Small intestine (tissue), 7 donors: ENCODE results near the gene FAM72D. TPM values are rescaled to one million over a fixed set of nuclear protein-coding genes. Genes with fewer than 3 reads are reported as not detected.
"Not testable (repeated sequence)": the region's sequence is repeated elsewhere in the genome, so short reads cannot be mapped to it uniquely, and the experiment has no call there.

ENCODE experiments used
- DNase-seq, 2 donors: peaks; one replicate each; pipeline versions ENCODE4 v3.0.0 to v3.0.0-alpha.2; 2013
- FAIRE-seq: peaks from 2 replicates; lab custom pipeline; 2012; peaks lifted over from hg19 to GRCh38; lab: Jason Lieb, UNC
- H3K27ac ChIP-seq, 3 donors: one replicate each; pipeline ENCODE4 v1.5.1; 2013; ENCODE audit warnings: low read length in 2 of 3, mild to moderate bottlenecking in 2 of 3, control low read depth in 1 of 3, inconsistent platforms in 1 of 3, low read depth in 1 of 3, moderate library complexity in 1 of 3
- H3K27me3 ChIP-seq, 3 donors: one replicate each; pipeline ENCODE4 v1.6.1; 2013; ENCODE audit warnings: low read length in 3 of 3, inconsistent platforms in 1 of 3; ENCODE audit not compliant: control insufficient read depth in 3 of 3, insufficient read depth in 3 of 3
- H3K36me3 ChIP-seq, 3 donors: one replicate each; pipeline ENCODE4 v1.6.1; 2013; ENCODE audit warnings: low read length in 3 of 3, inconsistent platforms in 1 of 3, low read depth in 1 of 3, mild to moderate bottlenecking in 1 of 3, moderate library complexity in 1 of 3; ENCODE audit not compliant: control insufficient read depth in 3 of 3, insufficient read depth in 2 of 3
- H3K4me1 ChIP-seq, 3 donors: one replicate each; pipeline ENCODE4 v1.6.1; 2013; ENCODE audit warnings: low read length in 2 of 3, inconsistent platforms in 1 of 3, low read depth in 1 of 3, mild to moderate bottlenecking in 1 of 3, moderate library complexity in 1 of 3; ENCODE audit not compliant: control insufficient read depth in 3 of 3, insufficient read depth in 2 of 3
- H3K4me3 ChIP-seq, 3 donors: one replicate each; pipeline ENCODE4 v1.5.1; 2013; ENCODE audit warnings: low read length in 3 of 3, control low read depth in 1 of 3, inconsistent platforms in 1 of 3, low read depth in 1 of 3, mild to moderate bottlenecking in 1 of 3, moderate library complexity in 1 of 3
- H3K9me3 ChIP-seq, 2 donors: one replicate each; pipeline ENCODE4 v1.6.1; 2013; ENCODE audit warnings: low read depth in 1 of 2, low read length in 1 of 2; ENCODE audit not compliant: control insufficient read depth in 2 of 2, insufficient read depth in 1 of 2
- WGBS, 3 donors: extraction: QIAGEN DNeasy Blood & Tissue Kit; methylation state at CpG; one replicate each; pipeline ENCODE4 v1.1.7; 2013; 5-methylcytosine and 5-hydroxymethylcytosine counted together
- polyA plus RNA-seq, 4 donors: library from polyadenylated mRNA; stranded (reverse) in 3 of 4; unstranded in 1 of 4; fragments of 200-250 nt in 3 of 4; fragments of 120-200 nt in 1 of 4; gene quantifications; one replicate each; pipeline versions ENCODE4 v1.2.1 to v1.2.3, GENCODE V29; 2013
- donor health status: healthy with polysubstance abuse.
- donor health status: control.
- donor health status: control.
- donor health status: Bipolar disorder and iron deficiency.
- donor health status: healthy.

Gene FAM72D
- polyA plus RNA-seq, 4 donors = 1.2 to 2.3 TPM; not detected in 2

DNA sequence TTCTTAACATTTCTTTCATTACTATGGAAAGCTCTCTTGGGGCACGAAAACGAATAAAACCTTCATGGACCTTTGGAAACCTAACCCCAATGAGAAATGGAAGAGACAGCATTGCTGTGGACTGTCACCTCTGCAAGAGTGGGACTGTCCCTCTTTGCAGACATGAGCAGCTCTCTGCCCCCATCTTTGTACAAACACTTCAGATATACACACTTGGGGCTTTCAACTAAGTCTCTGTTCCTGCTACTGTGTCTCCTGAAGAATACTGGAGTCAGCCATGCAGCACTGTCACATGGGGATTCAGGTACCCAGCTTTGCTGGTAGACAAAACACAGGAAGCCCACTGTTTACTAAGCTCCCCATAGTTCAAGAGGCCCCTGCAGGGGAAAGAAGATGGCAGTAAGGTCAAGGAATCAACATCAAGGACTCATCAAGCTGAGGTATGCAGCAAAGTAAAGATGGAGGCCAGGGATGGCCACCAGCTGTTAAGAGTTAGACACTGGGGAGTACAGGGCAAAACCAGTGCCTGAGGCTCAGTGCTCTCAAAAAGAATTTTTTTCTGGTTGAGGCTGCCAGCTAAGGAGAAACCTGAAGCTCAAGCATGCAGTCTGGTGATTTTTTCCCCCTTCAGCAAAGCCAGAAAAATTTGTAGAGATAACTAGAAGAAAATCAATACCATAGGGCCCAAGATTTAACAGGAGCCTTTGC lies 31.7 kb upstream of the FAM72D start:
- H3K27me3 ChIP-seq, DNase-seq, H3K36me3 ChIP-seq, H3K9me3 ChIP-seq, H3K4me3 ChIP-seq, FAIRE-seq, H3K4me1 ChIP-seq, H3K27ac ChIP-seq: not testable (repeated sequence)
- no CpG with 5 or more reads among the region's 2 CpGs for WGBS, 3 donors

DNA sequence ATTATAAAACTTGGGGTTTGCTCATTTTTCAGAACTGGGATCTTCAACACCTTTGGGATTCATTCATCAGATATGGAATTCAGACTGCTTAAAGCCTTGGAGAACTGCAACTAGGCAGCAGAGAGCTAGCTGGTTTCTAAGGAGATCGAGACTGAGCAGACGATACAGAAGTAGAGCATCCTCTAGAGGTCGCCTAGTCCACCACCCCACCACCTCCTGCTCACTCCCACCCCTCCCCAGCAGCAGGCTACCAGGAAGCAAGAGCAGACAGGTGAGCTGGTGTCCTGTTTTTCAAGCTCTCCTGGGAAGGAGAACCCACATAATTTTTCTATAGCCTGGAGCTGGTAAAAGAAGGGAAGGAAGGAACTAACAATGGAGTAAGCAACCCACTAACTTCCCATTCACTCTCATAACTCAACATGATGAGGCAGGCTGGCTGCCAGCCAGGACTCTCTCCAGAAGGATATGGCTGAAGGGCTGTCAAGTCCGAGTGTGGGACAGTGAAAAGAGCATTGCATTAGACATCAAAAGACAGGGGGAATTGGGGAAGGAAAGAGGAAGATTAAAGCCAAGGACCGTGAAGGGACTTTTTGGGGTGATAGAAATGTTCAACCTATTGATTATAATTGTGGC lies 30.5 kb upstream of the FAM72D start:
- not testable (repeated sequence) for H3K36me3 ChIP-seq, H3K9me3 ChIP-seq, H3K27ac ChIP-seq, DNase-seq, H3K4me1 ChIP-seq, H3K4me3 ChIP-seq, FAIRE-seq, H3K27me3 ChIP-seq
- 29 to 33% (median 33%) methylated on average over 1 to 2 of the region's 5 CpGs for WGBS, 3 donors

DNA sequence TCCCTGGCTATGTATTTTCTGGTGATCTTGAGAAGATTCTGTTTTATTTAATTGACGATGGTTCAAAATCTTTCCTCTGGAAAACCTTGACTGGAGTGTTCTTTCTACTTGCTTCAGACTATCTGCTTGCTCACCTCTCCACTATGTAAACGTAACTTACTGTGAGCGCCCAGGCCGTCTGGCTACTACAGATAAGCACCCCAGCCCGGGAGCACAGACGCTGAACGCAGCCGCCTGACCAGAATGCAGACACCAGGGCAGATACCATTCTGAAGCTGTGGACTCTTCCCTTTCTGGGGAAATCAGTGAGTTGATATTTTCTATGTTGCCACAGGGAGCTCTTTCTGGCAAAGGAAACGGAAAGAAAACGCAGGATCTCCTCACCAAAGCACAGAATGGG lies 29.3 kb upstream of the FAM72D start:
- not testable (repeated sequence) for DNase-seq, H3K4me1 ChIP-seq, FAIRE-seq, H3K27ac ChIP-seq, H3K9me3 ChIP-seq, H3K36me3 ChIP-seq, H3K4me3 ChIP-seq, H3K27me3 ChIP-seq
- WGBS, 3 donors = no CpG with 5 or more reads among the region's 10 CpGs

DNA sequence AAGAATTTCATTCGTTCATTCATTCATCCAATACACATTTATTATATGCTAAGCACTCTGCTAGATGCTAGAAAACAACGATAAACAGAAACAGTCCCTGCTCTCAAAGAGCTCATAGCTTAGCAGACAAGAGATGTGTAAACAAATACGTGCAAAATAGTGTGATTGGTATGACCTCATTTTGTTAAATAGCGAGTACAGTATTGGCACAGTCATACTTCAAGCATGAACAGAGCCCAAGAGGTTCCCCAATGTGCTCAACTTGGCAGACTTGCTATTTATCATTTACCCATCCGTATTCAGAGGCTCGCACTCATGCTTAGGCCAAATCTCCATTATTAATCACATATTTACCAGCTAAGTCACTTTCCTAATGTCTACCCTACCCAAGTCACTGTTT lies 24.2 kb upstream of the FAM72D start:
- 83 to 100% methylated on average over 1 of the region's 6 CpGs; no CpG with 5 or more reads in 1 of the 3 donors for WGBS, 3 donors
- not testable (repeated sequence) for DNase-seq, H3K4me3 ChIP-seq, FAIRE-seq, H3K9me3 ChIP-seq, H3K36me3 ChIP-seq, H3K27ac ChIP-seq, H3K4me1 ChIP-seq, H3K27me3 ChIP-seq

DNA sequence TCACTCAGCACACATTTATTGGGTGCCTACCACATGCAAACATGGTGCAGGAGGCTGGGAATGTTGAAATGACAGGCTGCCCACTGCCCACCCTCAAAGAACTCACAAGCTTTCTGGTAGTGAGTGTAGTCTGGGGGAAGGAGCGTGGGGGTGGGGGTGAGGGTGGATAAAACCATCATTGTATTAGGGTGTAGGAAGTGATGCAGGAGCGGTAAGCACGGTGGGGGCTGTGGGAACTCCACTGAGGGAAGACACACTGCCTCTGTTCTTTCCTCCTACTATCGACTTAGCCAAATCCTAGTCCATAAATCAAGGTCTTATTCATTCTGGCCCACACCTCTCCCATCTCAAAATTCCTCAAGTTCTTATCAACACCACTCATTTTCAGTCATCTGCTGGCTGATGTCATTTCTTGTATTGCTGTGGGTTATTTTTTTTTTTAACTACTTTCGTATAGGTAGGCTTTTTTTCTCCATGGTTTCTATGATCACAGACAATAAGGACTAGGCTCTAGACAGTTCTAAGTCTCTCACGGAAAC lies 21.7 kb upstream of the FAM72D start:
- not testable (repeated sequence) for FAIRE-seq, H3K27ac ChIP-seq, DNase-seq, H3K4me3 ChIP-seq, H3K36me3 ChIP-seq, H3K9me3 ChIP-seq, H3K4me1 ChIP-seq, H3K27me3 ChIP-seq
- WGBS, 3 donors = 80 to 82% (median 81%) methylated on average over 1 to 3 of the region's 6 CpGs

DNA sequence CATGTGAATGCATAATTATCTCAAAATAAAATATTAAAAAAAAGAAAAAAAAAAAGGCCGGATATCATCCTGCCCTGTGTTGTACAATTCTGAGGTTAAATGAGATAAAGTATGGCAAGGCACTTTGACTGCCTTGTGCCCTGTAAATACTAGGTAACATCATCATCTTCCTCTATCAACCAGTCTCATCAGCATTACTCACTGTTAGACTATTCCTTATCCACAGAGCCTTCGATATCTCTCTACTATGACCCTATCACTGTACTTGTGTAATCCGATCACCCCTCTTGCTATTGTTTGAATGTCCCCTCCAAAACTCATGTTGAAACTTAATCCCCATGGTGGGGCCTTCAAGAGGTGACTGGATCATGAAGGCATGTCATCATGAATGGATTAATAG lies 18.9 kb upstream of the FAM72D start:
- not testable (repeated sequence) for DNase-seq, H3K9me3 ChIP-seq, H3K27me3 ChIP-seq, H3K27ac ChIP-seq, H3K4me1 ChIP-seq, H3K36me3 ChIP-seq, H3K4me3 ChIP-seq, FAIRE-seq
- WGBS, 3 donors = no CpG with 5 or more reads among the region's 3 CpGs

DNA sequence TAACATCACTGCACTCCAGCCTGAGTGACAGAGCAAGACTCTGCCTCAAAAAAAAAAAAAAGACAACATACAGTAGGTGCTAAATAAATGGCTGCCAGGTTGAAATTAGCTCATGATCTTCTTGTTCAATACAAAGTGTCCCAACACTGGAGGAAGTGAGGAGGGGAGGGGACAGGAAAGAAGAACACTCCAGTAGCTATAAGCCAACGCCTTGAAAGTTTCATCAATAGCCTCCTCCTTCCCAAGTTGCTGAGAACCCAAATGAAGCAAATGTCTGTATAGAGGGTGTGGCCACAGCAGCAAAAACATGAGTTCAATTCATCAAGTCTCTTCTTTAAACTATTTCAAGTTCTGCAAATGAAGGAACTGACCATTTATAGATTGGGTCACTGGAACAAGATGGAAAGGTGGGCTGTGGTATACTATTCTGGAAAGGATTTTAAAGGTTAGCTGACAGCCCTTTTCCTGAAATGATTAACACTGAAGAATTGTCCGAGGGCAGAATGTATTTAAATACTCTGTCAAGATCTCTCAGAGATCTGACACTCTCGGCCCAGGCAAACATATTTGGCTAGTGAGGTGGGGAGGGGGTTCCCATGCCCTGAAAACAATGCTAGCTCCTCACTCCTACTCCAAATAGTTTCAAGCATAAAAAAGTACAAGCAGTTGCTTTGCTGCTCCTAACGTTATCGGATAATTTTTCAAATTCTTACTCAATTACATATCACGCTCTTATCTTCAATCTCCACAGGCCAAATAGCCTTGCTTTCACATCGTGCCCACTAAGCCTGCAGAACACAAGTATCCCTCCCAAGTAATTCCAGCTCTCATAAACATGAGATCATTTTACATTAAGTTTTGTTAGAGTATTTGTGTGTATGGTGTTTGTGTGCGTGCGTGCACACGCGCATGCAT lies 17.6 kb upstream of the FAM72D start:
- not testable (repeated sequence) for H3K36me3 ChIP-seq, FAIRE-seq, H3K27me3 ChIP-seq, H3K4me1 ChIP-seq, H3K9me3 ChIP-seq, H3K4me3 ChIP-seq, DNase-seq, H3K27ac ChIP-seq
- WGBS, 3 donors = no CpG with 5 or more reads among the region's 11 CpGs

DNA sequence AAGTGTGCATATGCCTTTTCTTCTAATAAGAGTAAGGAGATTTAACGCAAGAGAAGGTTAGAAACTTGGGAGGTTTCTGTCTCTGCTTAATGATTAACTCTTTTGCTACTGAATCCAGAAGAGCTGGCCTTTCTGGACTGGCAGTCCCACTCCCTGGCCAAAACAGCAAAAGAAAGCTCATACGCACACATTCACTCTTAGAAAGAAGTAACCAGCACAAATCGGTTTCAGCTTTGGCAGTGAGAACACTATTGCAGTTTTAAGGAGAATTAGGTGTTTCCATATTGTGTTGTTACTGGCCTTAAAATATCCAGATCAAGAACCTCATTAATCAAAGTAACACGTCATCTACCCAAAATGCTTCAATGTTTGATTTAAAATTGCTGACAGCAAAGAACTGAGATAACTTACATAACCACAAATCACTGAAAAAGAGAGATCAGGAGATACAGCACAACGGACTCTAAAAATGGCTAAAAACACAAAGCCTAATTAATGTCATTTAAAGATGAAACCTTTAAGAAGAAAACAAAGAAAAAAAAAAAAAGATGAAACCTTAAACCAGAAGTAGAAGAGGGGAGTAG lies 16.9 kb upstream of the FAM72D start:
- WGBS, 3 donors = no CpG with 5 or more reads among the region's 5 CpGs
- H3K4me1 ChIP-seq, H3K27ac ChIP-seq, H3K27me3 ChIP-seq, FAIRE-seq, H3K9me3 ChIP-seq, H3K36me3 ChIP-seq, DNase-seq, H3K4me3 ChIP-seq: not testable (repeated sequence)
